ENCODE results near the gene FBXW11. TPM values are rescaled to one million over a fixed set of nuclear protein-coding genes. Genes with fewer than 3 reads are reported as not detected.

FBXW11 gene
- total RNA-seq (2022; extraction: Qiagen RNA extraction) = 30.8 to 47.6 TPM (median 36.7 TPM) in 5 replicates

GRCh38 chr5:172006321-172007174 lies at the start of gene FBXW11:
Gene FBXW11 (minus strand): TSS chr5:172006638. CDS start chr5:172006502, 136 bp downstream.

Other genes starting within 250 kb of the FBXW11 start
- gene SMIM23, start 220.8 kb downstream of the FBXW11 start, total RNA-seq (2022; extraction: Qiagen RNA extraction) = not detected in 5 replicates
- gene STK10, start 181.6 kb upstream of the FBXW11 start, total RNA-seq (2022; extraction: Qiagen RNA extraction) = 19.4 to 22.8 TPM (median 20.9 TPM) in 5 replicates
- gene EFCAB9, start 187.5 kb upstream of the FBXW11 start, total RNA-seq (2022; extraction: Qiagen RNA extraction) = not detected in 5 replicates

Measured in A549 treated with Hydrocortisone at 1 μM for 4 hours (cell line).